ENCODE data around the gene TSC2.

Gene TSC2

GRCh38 chr16:2060346-2060745, 12.6 kb downstream of the TSC2 start:
- Histone ChIP-seq H3K27ac (ENCODE audit: insufficient read depth in 1 of 2, low read depth in 1 of 2, low read length in 2 of 2, poor library complexity in 1 of 2, severe bottlenecking in 2 of 2) (no peak overlapping the region), H3K4me1 (ENCODE audit: control extremely low read depth in 1 of 4, control insufficient read depth in 4 of 4, insufficient read depth in 4 of 4, low read length in 3 of 4) (no peaks in the 10 kb centered on the region), H3K36me3 (ENCODE audit: control insufficient read depth in 4 of 4, insufficient read depth in 4 of 4, low read length in 3 of 4) (peaks cover 8 to 61% (median 42%) of the 10 kb centered on the region in 4 experiments), H3K9me3 (ENCODE audit: control extremely low read depth in 1 of 5, control insufficient read depth in 4 of 5, insufficient read depth in 2 of 5, low read depth in 1 of 5, low read length in 4 of 5) (no peaks in the 10 kb centered on the region), H3K27me3 (replicated peaks in 2 of 5; ENCODE audit: control insufficient read depth in 4 of 5, insufficient read depth in 5 of 5, low read length in 4 of 5) (no peaks in the 10 kb centered on the region), H3K4me3 (ENCODE audit: control insufficient read depth in 1 of 7, extremely low read depth in 1 of 7, insufficient read depth in 4 of 7, low read depth in 2 of 7, low read length in 6 of 7) (no peak overlapping the region)
- 92% methylated on average over 17 of the region's 17 CpGs for WGBS (ENCODE audit: insufficient coverage)
- ChIA-PET POLR2A (no interaction called here), CTCF (interaction anchor here (1.2 kb wide), 2 partner anchors 12 to 13 kb away, joined by 3 to 4 read pairs; partner anchors contain the start of genes NTHL1 and TSC2)
- no peak for DNase-seq

DNA sequence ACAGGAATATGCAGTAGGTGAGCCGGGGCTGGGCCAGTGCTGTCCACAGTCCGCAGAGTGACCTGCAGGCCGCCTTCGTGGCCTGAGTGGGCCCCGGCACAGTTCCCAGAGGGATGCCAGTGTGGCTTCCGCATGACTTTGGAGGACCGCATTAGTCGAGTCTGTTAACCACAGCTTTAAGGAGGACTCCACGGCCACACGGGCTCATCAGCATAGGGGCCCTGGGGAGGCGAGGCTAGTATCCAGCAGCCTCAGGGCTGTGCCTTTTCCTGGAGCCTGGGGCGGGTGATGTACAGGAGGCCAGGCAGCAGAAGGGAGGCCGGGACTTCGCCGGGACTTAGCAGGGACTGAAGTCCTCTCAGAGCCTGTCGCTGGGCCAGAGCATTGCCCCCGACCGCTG, 13.2 kb downstream of the TSC2 start:
- ChIA-PET POLR2A (no interaction called here), CTCF (interaction anchor here (1.2 kb wide), 1 partner anchor 14 kb away, joined by 4 read pairs; the partner anchor contains the start of genes NTHL1 and TSC2)
- no peak overlapping the region for H3K27ac ChIP-seq (ENCODE audit: insufficient read depth in 1 of 2, low read depth in 1 of 2, low read length in 2 of 2, poor library complexity in 1 of 2, severe bottlenecking in 2 of 2)
- H3K27me3 ChIP-seq (replicated peaks in 2 of 5; ENCODE audit: control insufficient read depth in 4 of 5, insufficient read depth in 5 of 5, low read length in 4 of 5) = no peaks in the 10 kb centered on the region
- no peak for DNase-seq
- no peak overlapping the region for H3K4me3 ChIP-seq (ENCODE audit: control insufficient read depth in 1 of 7, extremely low read depth in 1 of 7, insufficient read depth in 4 of 7, low read depth in 2 of 7, low read length in 6 of 7)
- 98% methylated on average over 18 of the region's 18 CpGs for WGBS (ENCODE audit: insufficient coverage)
- no peaks in the 10 kb centered on the region for H3K4me1 ChIP-seq (ENCODE audit: control extremely low read depth in 1 of 4, control insufficient read depth in 4 of 4, insufficient read depth in 4 of 4, low read length in 3 of 4)
- H3K36me3 ChIP-seq (ENCODE audit: control insufficient read depth in 4 of 4, insufficient read depth in 4 of 4, low read length in 3 of 4) = peaks cover 8 to 67% (median 48%) of the 10 kb centered on the region in 4 experiments
- H3K9me3 ChIP-seq (ENCODE audit: control extremely low read depth in 1 of 5, control insufficient read depth in 4 of 5, insufficient read depth in 2 of 5, low read depth in 1 of 5, low read length in 4 of 5) = no peaks in the 10 kb centered on the region

DNA sequence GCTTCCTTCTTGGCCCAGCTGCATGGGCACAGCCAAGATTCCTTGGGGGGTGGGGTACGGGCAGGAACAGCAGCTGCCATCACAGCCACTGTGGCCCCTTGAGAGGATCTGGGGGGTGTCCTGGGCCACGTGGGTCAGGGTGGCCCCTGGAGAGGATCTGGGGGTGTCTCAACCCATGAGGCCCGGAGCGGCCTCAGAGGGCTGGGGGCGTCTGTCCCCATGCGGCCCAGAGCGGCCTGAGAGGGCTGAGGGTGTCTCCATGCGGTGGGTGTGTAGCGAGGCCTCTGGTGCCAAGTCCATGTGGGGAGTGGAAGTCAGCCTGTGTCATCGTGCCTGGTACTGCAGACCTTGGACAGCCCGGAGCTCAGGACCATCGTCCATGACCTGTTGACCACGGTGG, 13.7 kb downstream of the TSC2 start:
- H3K27me3 ChIP-seq (replicated peaks in 2 of 5; ENCODE audit: control insufficient read depth in 4 of 5, insufficient read depth in 5 of 5, low read length in 4 of 5) = no peaks in the 10 kb centered on the region
- DNase-seq = no peak
- H3K36me3 ChIP-seq (ENCODE audit: control insufficient read depth in 4 of 4, insufficient read depth in 4 of 4, low read length in 3 of 4) = peaks cover 8 to 68% (median 46%) of the 10 kb centered on the region in 4 experiments
- no peak overlapping the region for H3K27ac ChIP-seq (ENCODE audit: insufficient read depth in 1 of 2, low read depth in 1 of 2, low read length in 2 of 2, poor library complexity in 1 of 2, severe bottlenecking in 2 of 2)
- no peaks in the 10 kb centered on the region for H3K4me1 ChIP-seq (ENCODE audit: control extremely low read depth in 1 of 4, control insufficient read depth in 4 of 4, insufficient read depth in 4 of 4, low read length in 3 of 4)
- H3K9me3 ChIP-seq (ENCODE audit: control extremely low read depth in 1 of 5, control insufficient read depth in 4 of 5, insufficient read depth in 2 of 5, low read depth in 1 of 5, low read length in 4 of 5) = no peaks in the 10 kb centered on the region
- CTCF ChIA-PET = interaction anchor here (1.2 kb wide), 1 partner anchor 14 kb away, joined by 4 read pairs; the partner anchor contains the start of genes NTHL1 and TSC2
- POLR2A ChIA-PET = no interaction called here
- no peak overlapping the region for H3K4me3 ChIP-seq (ENCODE audit: control insufficient read depth in 1 of 7, extremely low read depth in 1 of 7, insufficient read depth in 4 of 7, low read depth in 2 of 7, low read length in 6 of 7)
- WGBS (ENCODE audit: insufficient coverage) = 98% methylated on average over 11 of the region's 13 CpGs

- H3K36me3 ChIP-seq (ENCODE audit: control insufficient read depth in 4 of 4, insufficient read depth in 4 of 4, low read length in 3 of 4) = peaks cover 4 to 69% (median 46%) of the 10 kb centered on the region in 4 experiments
- H3K4me1 ChIP-seq (ENCODE audit: control extremely low read depth in 1 of 4, control insufficient read depth in 4 of 4, insufficient read depth in 4 of 4, low read length in 3 of 4) = no peaks in the 10 kb centered on the region
- POLR2A ChIA-PET = no interaction called here
- CTCF ChIA-PET = interaction anchor here (0.7 to 1.3 kb wide), 3 partner anchors 14 to 50 kb away, joined by 3 read pairs; no protein-coding TSS in a partner anchor
- no peaks in the 10 kb centered on the region for H3K9me3 ChIP-seq (ENCODE audit: control extremely low read depth in 1 of 5, control insufficient read depth in 4 of 5, insufficient read depth in 2 of 5, low read depth in 1 of 5, low read length in 4 of 5)
- no peaks in the 10 kb centered on the region for H3K27me3 ChIP-seq (replicated peaks in 2 of 5; ENCODE audit: control insufficient read depth in 4 of 5, insufficient read depth in 5 of 5, low read length in 4 of 5)
- over 99% methylated on average over 28 of the region's 28 CpGs for WGBS (ENCODE audit: insufficient coverage)
- DNase-seq = no peak
- no peak overlapping the region for H3K27ac ChIP-seq (ENCODE audit: insufficient read depth in 1 of 2, low read depth in 1 of 2, low read length in 2 of 2, poor library complexity in 1 of 2, severe bottlenecking in 2 of 2)
- no peak overlapping the region for H3K4me3 ChIP-seq (ENCODE audit: control insufficient read depth in 1 of 7, extremely low read depth in 1 of 7, insufficient read depth in 4 of 7, low read depth in 2 of 7, low read length in 6 of 7)
Measured at GRCh38 chr16:2062801-2063200, 15.0 kb downstream of the TSC2 start.

- no peaks in the 10 kb centered on the region for H3K9me3 ChIP-seq (ENCODE audit: control extremely low read depth in 1 of 5, control insufficient read depth in 4 of 5, insufficient read depth in 2 of 5, low read depth in 1 of 5, low read length in 4 of 5)
- ChIA-PET CTCF (interaction anchor here (1.1 to 1.3 kb wide), 3 partner anchors 10 to 51 kb away, joined by 3 read pairs; no protein-coding TSS in a partner anchor), POLR2A (no interaction called here)
- 95% methylated on average over 25 of the region's 25 CpGs for WGBS (ENCODE audit: insufficient coverage)
- no peaks in the 10 kb centered on the region for H3K27me3 ChIP-seq (replicated peaks in 2 of 5; ENCODE audit: control insufficient read depth in 4 of 5, insufficient read depth in 5 of 5, low read length in 4 of 5)
- H3K4me1 ChIP-seq (ENCODE audit: control extremely low read depth in 1 of 4, control insufficient read depth in 4 of 4, insufficient read depth in 4 of 4, low read length in 3 of 4) = no peaks in the 10 kb centered on the region
- H3K4me3 ChIP-seq (ENCODE audit: control insufficient read depth in 1 of 7, extremely low read depth in 1 of 7, insufficient read depth in 4 of 7, low read depth in 2 of 7, low read length in 6 of 7) = no peak overlapping the region
- DNase-seq = no peak
- H3K36me3 ChIP-seq (ENCODE audit: control insufficient read depth in 4 of 4, insufficient read depth in 4 of 4, low read length in 3 of 4) = peaks cover 4 to 72% (median 48%) of the 10 kb centered on the region in 4 experiments
- H3K27ac ChIP-seq (ENCODE audit: insufficient read depth in 1 of 2, low read depth in 1 of 2, low read length in 2 of 2, poor library complexity in 1 of 2, severe bottlenecking in 2 of 2) = no peak overlapping the region
Measured at GRCh38 chr16:2063861-2064260, 16.1 kb downstream of the TSC2 start.

DNA sequence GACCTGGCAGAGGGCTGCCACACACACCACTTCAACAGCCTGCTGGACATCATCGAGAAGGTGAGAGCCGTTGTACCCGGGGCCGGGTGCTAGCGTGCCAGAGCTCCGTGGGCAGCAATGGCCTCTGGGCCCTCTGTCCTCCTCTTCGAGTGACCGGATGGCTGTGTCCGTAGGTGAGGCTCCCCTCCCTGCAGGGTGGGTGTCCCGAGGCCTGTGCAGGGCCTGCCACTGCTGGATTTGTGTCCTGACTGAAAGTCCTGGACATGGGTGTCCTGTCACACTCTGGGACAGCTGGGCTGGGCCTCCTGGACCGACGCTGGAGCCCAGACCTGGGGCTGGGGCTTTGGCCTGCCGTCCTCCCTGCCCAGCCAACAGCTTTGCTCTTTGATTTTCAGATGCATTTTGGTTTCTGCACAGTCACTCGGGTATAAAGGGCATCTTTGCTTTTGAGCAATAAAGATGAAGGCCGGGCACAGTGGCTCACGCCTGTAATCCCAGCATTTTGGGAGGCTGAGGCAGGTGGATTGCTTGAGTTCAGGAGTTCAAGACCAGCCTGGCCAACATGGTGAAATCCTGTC, 16.7 kb downstream of the TSC2 start:
- Histone ChIP-seq H3K4me1 (ENCODE audit: control extremely low read depth in 1 of 4, control insufficient read depth in 4 of 4, insufficient read depth in 4 of 4, low read length in 3 of 4) (no peaks in the 10 kb centered on the region), H3K36me3 (ENCODE audit: control insufficient read depth in 4 of 4, insufficient read depth in 4 of 4, low read length in 3 of 4) (peaks cover 4 to 74% (median 50%) of the 10 kb centered on the region in 4 experiments), H3K27ac (ENCODE audit: insufficient read depth in 1 of 2, low read depth in 1 of 2, low read length in 2 of 2, poor library complexity in 1 of 2, severe bottlenecking in 2 of 2) (no peak overlapping the region), H3K27me3 (replicated peaks in 2 of 5; ENCODE audit: control insufficient read depth in 4 of 5, insufficient read depth in 5 of 5, low read length in 4 of 5) (no peaks in the 10 kb centered on the region), H3K4me3 (ENCODE audit: control insufficient read depth in 1 of 7, extremely low read depth in 1 of 7, insufficient read depth in 4 of 7, low read depth in 2 of 7, low read length in 6 of 7) (no peak overlapping the region), H3K9me3 (ENCODE audit: control extremely low read depth in 1 of 5, control insufficient read depth in 4 of 5, insufficient read depth in 2 of 5, low read depth in 1 of 5, low read length in 4 of 5) (no peaks in the 10 kb centered on the region)
- ChIA-PET CTCF (interaction anchor here (0.7 to 1.3 kb wide), 3 partner anchors 9 to 60 kb away, joined by 3 read pairs; no protein-coding TSS in a partner anchor), POLR2A (no interaction called here)
- 97% methylated on average over 14 of the region's 16 CpGs for WGBS (ENCODE audit: insufficient coverage)
- DNase-seq = no peak

GRCh38 chr16:2066139-2066538, 18.4 kb downstream of the TSC2 start:
- H3K4me3 ChIP-seq (ENCODE audit: control insufficient read depth in 1 of 7, extremely low read depth in 1 of 7, insufficient read depth in 4 of 7, low read depth in 2 of 7, low read length in 6 of 7) = no peak overlapping the region
- H3K4me1 ChIP-seq (ENCODE audit: control extremely low read depth in 1 of 4, control insufficient read depth in 4 of 4, insufficient read depth in 4 of 4, low read length in 3 of 4) = no peaks in the 10 kb centered on the region
- no peak overlapping the region for H3K27ac ChIP-seq (ENCODE audit: insufficient read depth in 1 of 2, low read depth in 1 of 2, low read length in 2 of 2, poor library complexity in 1 of 2, severe bottlenecking in 2 of 2)
- no peak for DNase-seq
- ChIA-PET CTCF (interaction anchor here (0.9 to 1.1 kb wide), 2 partner anchors 11 to 18 kb away, joined by 3 read pairs; partner anchors contain the start of genes NTHL1 and TSC2), POLR2A (no interaction called here)
- no peaks in the 10 kb centered on the region for H3K27me3 ChIP-seq (replicated peaks in 2 of 5; ENCODE audit: control insufficient read depth in 4 of 5, insufficient read depth in 5 of 5, low read length in 4 of 5)
- H3K36me3 ChIP-seq (ENCODE audit: control insufficient read depth in 4 of 4, insufficient read depth in 4 of 4, low read length in 3 of 4) = peaks cover 4 to 75% (median 52%) of the 10 kb centered on the region in 4 experiments
- no peaks in the 10 kb centered on the region for H3K9me3 ChIP-seq (ENCODE audit: control extremely low read depth in 1 of 5, control insufficient read depth in 4 of 5, insufficient read depth in 2 of 5, low read depth in 1 of 5, low read length in 4 of 5)
- WGBS (ENCODE audit: insufficient coverage) = 93% methylated on average over 10 of the region's 11 CpGs
